ENCODE results near the gene CYBRD1.
"Not testable (repeated sequence)": the region's sequence is repeated elsewhere in the genome, so short reads cannot be mapped to it uniquely, and the experiment has no call there.

Gene CYBRD1

DNA sequence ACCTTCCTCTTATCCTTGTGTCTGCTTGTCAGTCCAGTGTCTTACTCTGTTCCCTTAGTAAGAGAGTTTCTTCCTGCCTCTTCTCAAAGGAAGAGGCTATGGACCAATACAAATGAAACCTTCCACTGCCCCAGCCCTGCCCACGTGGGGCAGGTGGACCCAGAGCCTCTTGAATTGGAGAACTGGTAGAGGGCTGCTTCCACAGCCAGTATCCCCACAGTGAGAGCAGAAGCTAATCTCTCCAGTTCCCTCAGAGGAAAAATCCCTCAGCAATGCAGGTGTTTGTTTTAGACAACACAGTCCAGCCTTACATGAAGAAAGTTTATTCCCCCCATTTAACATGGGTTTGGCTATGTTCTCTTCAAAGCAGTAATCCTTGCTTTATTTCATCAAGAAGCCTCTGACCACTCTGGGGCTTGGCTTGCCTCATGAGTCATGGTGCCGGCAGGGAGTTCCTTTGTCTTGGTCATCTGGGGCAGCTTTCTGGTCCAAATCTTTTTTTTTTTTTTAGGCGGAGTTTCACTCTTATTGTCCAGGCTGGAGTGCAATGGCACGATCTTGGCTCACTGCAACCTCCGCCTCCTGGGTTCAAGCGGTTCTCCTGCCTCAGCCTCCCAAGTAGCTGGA is 6.5 kb upstream of the CYBRD1 start:
- Histone ChIP-seq H3K79me2 (ENCODE audit: control insufficient read depth, insufficient read depth, low read length, unreplicated experiment) (no peaks in the 10 kb centered on the region), H3K36me3 (ENCODE audit: insufficient read depth, low read length) (no peaks in the 10 kb centered on the region), H3K4me3 (ENCODE audit: low read depth, low read length) (no peak overlapping the region), H3K4me1 (ENCODE audit: control insufficient read depth, insufficient read depth, low read length, unreplicated experiment) (peaks cover 11% of the 10 kb centered on the region), H2AFZ (ENCODE audit: low read length, unreplicated experiment) (peak overlapping the region; percentile 15), H3K27ac (ENCODE audit: low read depth, low read length) (no peak overlapping the region), H3K27me3 (ENCODE audit: insufficient read depth, low read length) (no peaks in the 10 kb centered on the region)

DNA sequence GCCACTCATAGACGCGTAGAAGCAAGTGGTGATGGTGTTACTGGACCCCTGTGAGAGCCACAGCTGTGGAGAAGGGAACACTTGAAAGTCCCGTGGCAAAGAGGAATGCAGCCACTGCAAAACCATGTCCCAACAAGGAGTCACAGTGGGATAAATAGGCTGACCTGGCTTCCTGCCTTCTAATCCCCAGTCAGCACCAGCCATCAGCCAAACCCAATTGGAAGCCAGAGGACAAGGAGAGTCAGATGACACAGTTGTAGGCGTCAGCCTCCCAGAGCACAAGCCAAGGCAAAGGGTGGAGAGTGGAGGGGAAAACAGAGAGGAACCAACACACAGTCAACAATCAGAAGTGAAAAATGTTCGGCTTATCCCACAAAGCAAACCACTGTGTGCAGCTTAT is 5.5 kb upstream of the CYBRD1 start:
- H3K27me3 ChIP-seq (ENCODE audit: insufficient read depth, low read length), result no peaks in the 10 kb centered on the region
- no peak overlapping the region for H2AFZ ChIP-seq (ENCODE audit: low read length, unreplicated experiment)
- no peak overlapping the region for H3K27ac ChIP-seq (ENCODE audit: low read depth, low read length)
- peaks cover 17% of the 10 kb centered on the region for H3K4me1 ChIP-seq (ENCODE audit: control insufficient read depth, insufficient read depth, low read length, unreplicated experiment)
- H3K4me3 ChIP-seq (ENCODE audit: low read depth, low read length), result no peak overlapping the region
- H3K79me2 ChIP-seq (ENCODE audit: control insufficient read depth, insufficient read depth, low read length, unreplicated experiment), result no peaks in the 10 kb centered on the region
- no peaks in the 10 kb centered on the region for H3K36me3 ChIP-seq (ENCODE audit: insufficient read depth, low read length)

DNA sequence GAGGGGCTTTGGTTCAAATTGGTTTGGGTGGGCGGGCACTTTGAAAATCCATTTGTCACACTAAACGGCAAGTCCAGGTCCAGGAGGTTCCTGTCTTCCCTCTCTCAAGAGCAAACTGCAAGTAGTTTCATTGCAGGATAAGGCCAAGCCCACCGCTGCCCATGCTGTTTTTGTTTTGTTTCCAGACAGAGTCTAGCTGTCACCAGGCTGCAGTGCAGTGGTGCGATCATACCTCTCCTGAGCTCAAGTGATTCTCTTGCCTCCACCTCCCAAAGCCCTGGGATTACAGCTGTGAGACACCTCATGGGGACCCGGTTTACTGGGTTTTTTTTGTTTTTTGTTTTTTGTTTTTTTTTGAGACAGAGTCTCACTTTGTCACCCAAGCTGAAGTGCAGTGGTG is 1.8 kb upstream of the CYBRD1 start:
- H2AFZ ChIP-seq (ENCODE audit: low read length, unreplicated experiment), result no peak overlapping the region

DNA sequence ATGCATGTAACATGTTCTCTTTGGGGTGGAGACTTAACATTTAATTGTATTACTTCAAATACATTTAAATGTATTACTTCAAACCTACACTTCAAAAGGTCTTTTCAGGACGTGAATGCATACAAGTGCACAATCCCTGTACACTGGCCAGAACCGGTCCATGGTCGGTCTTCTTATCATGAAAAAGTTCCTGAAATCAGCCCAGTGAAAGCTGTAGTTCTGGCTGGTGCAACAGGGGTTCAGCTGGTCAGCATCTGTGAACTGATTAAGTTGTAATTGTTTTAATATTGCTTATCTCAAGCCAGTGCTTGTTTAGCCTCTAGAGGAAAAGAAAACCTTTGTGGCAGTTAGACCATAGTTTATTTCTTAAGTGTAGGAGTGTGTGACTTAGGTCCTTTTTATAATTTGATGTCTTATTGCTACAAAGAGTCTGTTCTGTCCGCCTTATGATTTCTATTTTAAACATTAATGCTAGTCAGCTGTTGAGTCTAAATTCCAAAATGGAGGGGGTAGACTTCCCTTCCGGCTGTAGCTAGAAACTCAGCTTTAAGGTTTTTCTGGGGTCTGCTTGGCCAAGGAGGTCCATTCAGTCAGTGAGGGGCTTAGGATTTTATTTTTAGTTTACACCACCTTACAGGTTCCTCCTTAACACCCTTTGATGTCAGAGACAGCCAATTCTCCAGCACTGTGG is 768 bp upstream of the CYBRD1 start:
- peaks cover 24% of the 10 kb centered on the region for H3K79me2 ChIP-seq (ENCODE audit: control insufficient read depth, insufficient read depth, low read length, unreplicated experiment)
- peak overlapping the region; percentile 71 for H3K27ac ChIP-seq (ENCODE audit: low read depth, low read length)
- peak overlapping the region; percentile 92 for H3K4me3 ChIP-seq (ENCODE audit: low read depth, low read length)
- peak overlapping the region; percentile 98 for H2AFZ ChIP-seq (ENCODE audit: low read length, unreplicated experiment)
- H3K4me1 ChIP-seq (ENCODE audit: control insufficient read depth, insufficient read depth, low read length, unreplicated experiment), result peaks cover 23% of the 10 kb centered on the region
- H3K27me3 ChIP-seq (ENCODE audit: insufficient read depth, low read length), result no peaks in the 10 kb centered on the region
- H3K36me3 ChIP-seq (ENCODE audit: insufficient read depth, low read length), result no peaks in the 10 kb centered on the region

More for the DNA sequence above, 1.8 kb upstream of the CYBRD1 start:
- Histone ChIP-seq H3K4me3 (ENCODE audit: low read depth, low read length) (no peak overlapping the region), H3K4me1 (ENCODE audit: control insufficient read depth, insufficient read depth, low read length, unreplicated experiment) (peaks cover 31% of the 10 kb centered on the region), H3K27me3 (ENCODE audit: insufficient read depth, low read length) (no peaks in the 10 kb centered on the region), H3K79me2 (ENCODE audit: control insufficient read depth, insufficient read depth, low read length, unreplicated experiment) (peaks cover 20% of the 10 kb centered on the region), H3K36me3 (ENCODE audit: insufficient read depth, low read length) (no peaks in the 10 kb centered on the region), H3K27ac (ENCODE audit: low read depth, low read length) (no peak overlapping the region)

DNA sequence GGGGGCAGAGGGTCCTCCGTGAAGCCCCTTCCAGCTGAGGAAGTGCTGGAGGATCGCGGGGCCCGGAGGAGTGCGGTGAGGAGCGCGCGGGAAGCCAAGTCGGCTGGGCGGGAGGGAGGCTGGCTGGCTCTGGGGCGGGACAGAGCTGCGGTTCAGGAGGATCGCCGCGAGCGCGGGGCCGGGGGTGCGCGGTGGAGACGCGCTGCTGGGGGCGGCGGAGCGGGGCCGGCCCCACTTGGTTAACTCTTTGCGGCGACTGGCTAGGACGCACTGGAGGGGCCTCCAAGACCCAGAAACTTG is 464 bp downstream of the CYBRD1 start:
- H3K36me3 ChIP-seq (ENCODE audit: insufficient read depth, low read length), result no peaks in the 10 kb centered on the region
- H3K27ac ChIP-seq (ENCODE audit: low read depth, low read length), result peak overlapping the region; percentile 71
- peak overlapping the region; percentile 62 for H2AFZ ChIP-seq (ENCODE audit: low read length, unreplicated experiment)
- H3K27me3 ChIP-seq (ENCODE audit: insufficient read depth, low read length), result no peaks in the 10 kb centered on the region
- H3K4me1 ChIP-seq (ENCODE audit: control insufficient read depth, insufficient read depth, low read length, unreplicated experiment), result peaks cover 22% of the 10 kb centered on the region
- H3K79me2 ChIP-seq (ENCODE audit: control insufficient read depth, insufficient read depth, low read length, unreplicated experiment), result peaks cover 36% of the 10 kb centered on the region
- H3K4me3 ChIP-seq (ENCODE audit: low read depth, low read length), result peak overlapping the region; percentile 92

DNA sequence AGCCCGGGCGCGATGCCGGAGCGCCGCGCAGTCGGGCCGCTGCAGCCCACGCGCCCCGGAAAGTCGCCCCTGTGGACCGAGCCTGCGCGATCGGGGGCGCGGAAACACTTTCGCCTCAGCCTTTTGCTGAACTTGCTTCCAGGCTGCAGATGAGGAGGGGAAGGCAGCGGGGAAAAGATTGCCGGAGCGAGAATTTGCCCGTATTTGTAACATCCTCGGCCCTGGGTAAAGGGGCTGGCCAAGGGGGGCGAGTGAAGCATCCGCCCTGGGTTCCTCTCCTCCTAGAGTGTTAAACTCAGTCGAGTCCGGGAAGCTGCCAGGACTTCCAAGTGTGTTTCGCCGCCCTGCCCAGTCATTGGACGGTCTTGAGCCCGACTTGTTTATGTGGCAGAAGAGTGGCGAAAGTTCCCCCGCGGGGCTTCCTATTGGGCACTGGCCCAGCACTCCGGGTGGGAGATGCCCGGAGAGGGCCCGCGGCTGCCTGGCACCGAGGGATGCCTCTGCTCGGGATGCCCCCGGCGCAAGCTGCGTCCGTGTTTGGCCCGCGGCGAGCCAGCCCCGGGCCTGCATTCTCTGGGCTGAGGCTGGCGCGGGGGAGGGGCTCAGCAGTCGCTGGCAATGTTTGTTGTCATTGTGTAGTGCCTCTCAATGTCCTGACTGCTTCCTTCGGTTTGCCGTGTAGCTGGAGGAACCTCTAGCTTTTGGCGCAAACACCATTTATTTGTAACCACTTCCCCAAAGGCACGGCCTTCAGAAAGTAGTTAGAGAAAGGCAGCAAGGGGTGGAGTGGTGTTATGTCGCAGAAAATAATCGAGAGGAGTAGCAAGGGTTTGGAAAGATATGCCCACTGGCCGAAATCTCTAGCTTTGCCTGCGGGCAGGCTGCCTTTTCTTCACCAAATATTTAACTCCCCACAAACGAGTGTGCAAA is 1.1 kb downstream of the CYBRD1 start:
- Histone ChIP-seq H2AFZ (ENCODE audit: low read length, unreplicated experiment) (peak overlapping the region; percentile 63), H3K79me2 (ENCODE audit: control insufficient read depth, insufficient read depth, low read length, unreplicated experiment) (peaks cover 41% of the 10 kb centered on the region), H3K27ac (ENCODE audit: low read depth, low read length) (peak overlapping the region; percentile 56), H3K36me3 (ENCODE audit: insufficient read depth, low read length) (no peaks in the 10 kb centered on the region), H3K4me1 (ENCODE audit: control insufficient read depth, insufficient read depth, low read length, unreplicated experiment) (peaks cover 22% of the 10 kb centered on the region), H3K27me3 (ENCODE audit: insufficient read depth, low read length) (no peaks in the 10 kb centered on the region), H3K4me3 (ENCODE audit: low read depth, low read length) (peak overlapping the region; percentile 92)

DNA sequence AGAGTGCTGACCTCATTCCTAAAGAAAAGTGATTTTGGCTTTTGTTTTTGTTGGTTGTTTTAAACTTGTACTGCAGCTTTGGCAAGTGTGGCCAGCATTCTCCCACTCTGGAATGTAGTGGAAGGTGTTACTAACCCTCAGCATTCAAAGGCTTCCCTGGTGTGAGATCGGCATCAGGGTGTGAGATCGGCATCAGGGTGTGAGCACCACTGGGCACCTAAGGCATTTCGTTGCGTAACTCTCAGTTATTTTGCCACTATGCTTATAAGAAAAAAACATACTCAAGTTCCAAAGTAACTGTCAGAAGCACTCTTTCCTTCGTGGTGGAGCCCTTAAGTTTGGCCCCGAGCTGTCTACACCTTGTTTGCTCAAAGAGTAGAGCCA is 1.7 kb downstream of the CYBRD1 start:
- H3K4me3 ChIP-seq (ENCODE audit: low read depth, low read length), result peak overlapping the region; percentile 92

DNA sequence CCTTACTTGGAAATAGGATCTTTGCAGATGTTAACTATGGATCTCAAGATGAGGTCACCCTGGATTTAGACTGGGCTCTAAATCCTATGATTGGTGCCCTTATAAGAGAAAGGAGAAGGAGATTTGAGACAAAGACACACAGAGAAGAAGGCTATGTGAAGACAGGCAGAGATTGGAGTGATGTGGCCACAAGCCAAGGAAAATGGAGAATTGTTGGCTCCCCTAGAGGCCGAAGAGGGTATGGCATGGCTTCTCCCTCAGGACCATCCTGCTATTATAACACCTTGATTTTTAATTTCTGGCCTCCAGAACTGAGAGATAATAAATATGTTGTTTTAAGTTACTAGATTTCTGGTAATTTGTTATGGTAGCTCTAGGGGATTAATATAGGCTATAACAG is 7.6 kb downstream of the CYBRD1 start:
- Histone ChIP-seq H3K4me1 (ENCODE audit: control insufficient read depth, insufficient read depth, low read length, unreplicated experiment) (peaks cover 26% of the 10 kb centered on the region), H3K36me3 (ENCODE audit: insufficient read depth, low read length) (peaks cover 8% of the 10 kb centered on the region), H3K27me3 (ENCODE audit: insufficient read depth, low read length) (no peaks in the 10 kb centered on the region), H3K27ac (ENCODE audit: low read depth, low read length) (no peak overlapping the region), H3K4me3 (ENCODE audit: low read depth, low read length) (no peak overlapping the region), H2AFZ (ENCODE audit: low read length, unreplicated experiment) (no peak overlapping the region), H3K79me2 (ENCODE audit: control insufficient read depth, insufficient read depth, low read length, unreplicated experiment) (peaks cover 69% of the 10 kb centered on the region)

More for the DNA sequence above, 1.7 kb downstream of the CYBRD1 start:
- Histone ChIP-seq H2AFZ (ENCODE audit: low read length, unreplicated experiment) (peak overlapping the region; percentile 63), H3K79me2 (ENCODE audit: control insufficient read depth, insufficient read depth, low read length, unreplicated experiment) (peaks cover 47% of the 10 kb centered on the region), H3K27me3 (ENCODE audit: insufficient read depth, low read length) (no peaks in the 10 kb centered on the region), H3K27ac (ENCODE audit: low read depth, low read length) (peak overlapping the region; percentile 56), H3K4me1 (ENCODE audit: control insufficient read depth, insufficient read depth, low read length, unreplicated experiment) (peaks cover 22% of the 10 kb centered on the region), H3K36me3 (ENCODE audit: insufficient read depth, low read length) (peaks cover 4% of the 10 kb centered on the region; the same call in 1 of the 2 replicates)

DNA sequence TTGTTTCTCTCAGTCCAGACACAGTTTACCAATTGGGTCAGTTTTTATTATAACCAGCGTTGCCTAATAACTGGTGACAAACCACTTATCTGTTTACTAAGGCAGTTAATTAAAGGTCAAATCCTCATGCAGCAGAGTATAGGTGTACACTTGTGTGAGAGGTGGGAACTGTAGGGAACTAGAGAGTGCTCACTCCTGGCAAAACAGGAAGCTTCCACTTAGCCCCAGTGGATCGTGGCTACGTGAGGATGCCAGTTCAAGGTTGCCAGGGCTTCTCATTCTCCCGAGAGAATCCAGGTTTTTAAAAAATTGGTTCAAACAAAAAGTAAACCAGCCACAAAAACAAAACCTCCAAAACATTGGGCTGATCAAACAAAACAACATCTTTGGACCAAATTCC is 8.1 kb downstream of the CYBRD1 start:
- Histone ChIP-seq H3K27ac (ENCODE audit: low read depth, low read length) (peak overlapping the region; percentile 81), H3K79me2 (ENCODE audit: control insufficient read depth, insufficient read depth, low read length, unreplicated experiment) (peaks cover 68% of the 10 kb centered on the region), H3K4me3 (ENCODE audit: low read depth, low read length) (peak overlapping the region; percentile 69; the same call in 1 of the 2 replicates), H3K27me3 (ENCODE audit: insufficient read depth, low read length) (no peaks in the 10 kb centered on the region), H2AFZ (ENCODE audit: low read length, unreplicated experiment) (no peak overlapping the region), H3K36me3 (ENCODE audit: insufficient read depth, low read length) (peaks cover 8% of the 10 kb centered on the region), H3K4me1 (ENCODE audit: control insufficient read depth, insufficient read depth, low read length, unreplicated experiment) (peaks cover 21% of the 10 kb centered on the region)

DNA sequence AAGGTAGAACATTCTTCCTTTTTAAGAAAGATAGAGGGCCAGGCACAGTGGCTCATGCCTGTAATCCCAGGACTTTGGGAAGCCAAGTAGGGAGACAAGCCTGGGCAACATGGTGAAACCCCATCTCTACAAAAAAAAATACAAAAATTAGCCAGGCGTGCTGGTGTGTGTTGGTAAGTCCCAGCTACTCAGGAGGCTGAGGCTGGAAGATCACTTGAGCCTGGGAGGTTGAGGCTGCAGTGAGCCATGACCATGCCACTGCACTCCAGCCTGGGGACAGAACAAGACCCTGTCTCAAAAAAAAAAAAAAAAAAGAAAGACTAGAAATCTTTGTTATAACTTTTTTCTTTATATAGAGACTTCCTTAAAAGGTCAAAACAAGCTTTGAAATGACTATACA is 8.6 kb downstream of the CYBRD1 start:
- H2AFZ ChIP-seq (ENCODE audit: low read length, unreplicated experiment); H3K36me3 ChIP-seq (ENCODE audit: insufficient read depth, low read length); H3K27me3 ChIP-seq (ENCODE audit: insufficient read depth, low read length): not testable (repeated sequence)
- peak overlapping the region; percentile 69 for H3K4me3 ChIP-seq (ENCODE audit: low read depth, low read length)
- H3K27ac ChIP-seq (ENCODE audit: low read depth, low read length), result peak overlapping the region; percentile 81
- H3K79me2 ChIP-seq (ENCODE audit: control insufficient read depth, insufficient read depth, low read length, unreplicated experiment), result peaks cover 64% of the 10 kb centered on the region
- peaks cover 20% of the 10 kb centered on the region for H3K4me1 ChIP-seq (ENCODE audit: control insufficient read depth, insufficient read depth, low read length, unreplicated experiment)

Measured in ACC112 (cell line).